ENCODE results near the gene FAT4.

GRCh38 chr4:125338814-125339213, 24.1 kb downstream of the FAT4 start:
- TF ChIP-seq CTCF (IDR thresholded peaks at IDR 0.05 in 2 of 3, conservative IDR thresholded peaks at IDR 0.05 in 1 of 3; ENCODE audit: insufficient read depth in 2 of 3, low read depth in 1 of 3, low read length in 3 of 3): no peak
- no peak for TF ChIP-seq ZNF592 (IDR thresholded peaks at IDR 0.05)
- TF ChIP-seq HNRNPH1 (optimal IDR thresholded peaks at IDR 0.05; ENCODE audit: low read depth, low read length): no peak
- TF ChIP-seq SIN3A (IDR thresholded peaks at IDR 0.05; ENCODE audit: borderline replicate concordance in 2 of 2, control insufficient read depth in 1 of 2, low read depth in 2 of 2, low read length in 2 of 2): no peak
- TF ChIP-seq ZBTB11 (CRISPR knock-in tag; IDR thresholded peaks at IDR 0.05): no peak
- TF ChIP-seq ZNF280A (IDR thresholded peaks at IDR 0.05; ENCODE audit: low read depth, partially characterized antibody): no peak
- TF ChIP-seq CREB5 (CRISPR knock-in tag; IDR thresholded peaks at IDR 0.05): no peak
- TF ChIP-seq ZBTB43 (CRISPR knock-in tag; IDR thresholded peaks at IDR 0.05): no peak
- TF ChIP-seq GATAD2A (IDR thresholded peaks at IDR 0.05): no peak
- TF ChIP-seq KLF13 (tag; IDR thresholded peaks at IDR 0.05; ENCODE audit: borderline replicate concordance, low read depth): no peak
- no peak for TF ChIP-seq STAG1 (CRISPR knock-in tag; IDR thresholded peaks at IDR 0.05; ENCODE audit: borderline replicate concordance)
- no peak for TF ChIP-seq KDM4B (IDR thresholded peaks at IDR 0.05; ENCODE audit: borderline replicate concordance in 2 of 2, low read depth in 1 of 2)
- TF ChIP-seq ZFP91 (CRISPR knock-in tag; IDR thresholded peaks at IDR 0.05): no peak
- TF ChIP-seq HMG20A (CRISPR knock-in tag; conservative IDR thresholded peaks at IDR 0.05): no peak
